Esophagus muscularis mucosa (tissue), 4 donors: ENCODE measurements around the gene ARHGEF10L. TPM values are rescaled to one million over a fixed set of nuclear protein-coding genes. Genes with fewer than 3 reads are reported as not detected.

Source experiments
- DNase-seq: peaks from one replicate; pipeline ENCODE4 v3.0.0-alpha.2; 2017; ENCODE audit errors: extremely low spot score
- H3K27ac ChIP-seq, 4 donors: fragments of 200-600 bp; sonication (generic); replicated peaks in 1 of 4; 1 replicate in 3 of 4; 2 replicates in 1 of 4; pipeline ENCODE4 v1.5.1; 2016 to 2019; ENCODE audit warnings: mild to moderate bottlenecking in 1 of 4
- H3K27me3 ChIP-seq, 4 donors: fragments of 200-600 bp; sonication (generic); one replicate each; pipeline versions ENCODE4 v1.5.1 to v1.6.0; 2016 to 2019
- H3K36me3 ChIP-seq, 4 donors: fragments of 200-600 bp; sonication (generic); one replicate each; pipeline ENCODE4 v1.5.1; 2016 to 2019
- H3K4me1 ChIP-seq, 4 donors: fragments of 200-600 bp; sonication (generic); one replicate each; pipeline ENCODE4 v1.5.1; 2016 to 2019
- H3K4me3 ChIP-seq, 4 donors: fragments of 200-600 bp; sonication (generic); 1 replicate in 2 of 4; 2 replicates in 2 of 4; pipeline ENCODE4 v1.5.1; 2016 to 2019; ENCODE audit warnings: mild to moderate bottlenecking in 4 of 4, moderate library complexity in 1 of 4
- H3K9me3 ChIP-seq, 4 donors: fragments of 200-600 bp; sonication (generic); 1 replicate in 3 of 4; 2 replicates in 1 of 4; pipeline ENCODE4 v1.5.1; 2016 to 2019
- CTCF ChIP-seq, 3 experiments: fragments of 200-600 bp in 2 of 3; fragments of 450-650 bp in 1 of 3; sonication (generic) in 2 of 3; IDR thresholded peaks; one replicate each; pipeline ENCODE4 v1.5.1; 2017 to 2019; ENCODE audit warnings: antibody characterized with exemption in 3 of 3, mild to moderate bottlenecking in 2 of 3, moderate library complexity in 1 of 3
- EP300 ChIP-seq: sonication (generic); formaldehyde crosslinking; IDR thresholded peaks from one replicate; pipeline ENCODE4 v1.6.1; 2017; ENCODE audit warnings: antibody characterized with exemption
- POLR2A ChIP-seq: fragments of 450-650 bp; IDR thresholded peaks from one replicate; pipeline ENCODE4 v1.6.1; 2017; ENCODE audit warnings: antibody characterized with exemption, moderate library complexity, mild to moderate bottlenecking, low read depth
- POLR2AphosphoS5 ChIP-seq, 2 donors: sonication (generic); formaldehyde crosslinking; IDR thresholded peaks; one replicate each; pipeline ENCODE4 v1.6.1; 2017; ENCODE audit warnings: antibody characterized with exemption in 2 of 2
- WGBS: methylation state at CpG from one replicate; pipeline ENCODE4 v1.1.5; 2018; 5-methylcytosine and 5-hydroxymethylcytosine counted together
- intact Hi-C: fragments of 100-400 bp; cut with DNase I; formaldehyde crosslinking; loops from one replicate; pipeline ENCODE4 v1.15.1; 2023
- total RNA-seq, 4 donors: library from RNA; depleted of rRNA; stranded (reverse); fragments of >200 nt; gene quantifications; one replicate each; pipeline versions ENCODE4 v1.1.0 to v1.2.1, GENCODE V29; 2016

The ARHGEF10L gene
- total RNA-seq, 4 donors from 2014 or later, result 46.6 to 93.0 (median 66.9) TPM

DNA sequence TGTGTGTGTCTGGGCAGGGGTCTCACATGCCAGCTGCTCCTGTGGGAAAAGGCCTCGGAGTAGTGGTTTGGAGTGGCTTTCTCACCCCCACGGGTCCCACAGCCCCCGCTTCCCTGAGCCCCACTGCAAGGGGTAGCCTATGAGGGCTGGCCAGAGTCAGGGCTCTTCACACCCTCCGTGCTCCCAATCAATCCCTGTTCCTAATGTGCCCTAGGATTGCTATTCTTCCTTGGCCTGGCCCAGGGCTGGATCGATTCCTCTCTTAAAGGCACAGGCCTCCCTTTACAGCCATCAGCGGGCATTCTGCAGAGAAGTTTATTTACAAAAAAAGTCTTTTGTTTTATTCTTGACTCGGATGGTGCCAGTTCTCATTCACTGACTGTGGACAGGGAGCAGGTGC lies 196.3 kb downstream of the ARHGEF10L start:
- Histone ChIP-seq H3K36me3 (no peaks in the 10 kb centered on the region), H3K9me3 (no peaks in the 10 kb centered on the region), H3K4me1 (no peaks in the 10 kb centered on the region), H3K27me3 (peaks cover 0 to 61% (median 7%) of the 10 kb centered on the region in 4 donors), H3K4me3 (no peak overlapping the region), H3K27ac (no peak overlapping the region)
- 43% methylated on average over 6 of the region's 7 CpGs for WGBS
- TF ChIP-seq CTCF (IDR thresholded peaks at IDR 0.05) (no peak), EP300 (no peak), POLR2A (no peak), POLR2AphosphoS5 (IDR thresholded peaks at IDR 0.05) (no peak)
- DNase-seq, result no peak
- intact Hi-C loops, result no loop called here

GRCh38 chr1:17736625-17737024 lies 197.1 kb downstream of the ARHGEF10L start:
- Histone ChIP-seq H3K27me3 (peaks cover 0 to 63% (median 8%) of the 10 kb centered on the region in 4 donors), H3K9me3 (no peaks in the 10 kb centered on the region), H3K27ac (no peak overlapping the region), H3K4me3 (no peak overlapping the region), H3K4me1 (no peaks in the 10 kb centered on the region), H3K36me3 (no peaks in the 10 kb centered on the region)
- 68% methylated on average over 6 of the region's 6 CpGs for WGBS
- intact Hi-C loops, result no loop called here
- no peak for DNase-seq
- TF ChIP-seq EP300 (no peak), CTCF (IDR thresholded peaks at IDR 0.05) (no peak), POLR2AphosphoS5 (IDR thresholded peaks at IDR 0.05) (no peak), POLR2A (no peak)

DNA sequence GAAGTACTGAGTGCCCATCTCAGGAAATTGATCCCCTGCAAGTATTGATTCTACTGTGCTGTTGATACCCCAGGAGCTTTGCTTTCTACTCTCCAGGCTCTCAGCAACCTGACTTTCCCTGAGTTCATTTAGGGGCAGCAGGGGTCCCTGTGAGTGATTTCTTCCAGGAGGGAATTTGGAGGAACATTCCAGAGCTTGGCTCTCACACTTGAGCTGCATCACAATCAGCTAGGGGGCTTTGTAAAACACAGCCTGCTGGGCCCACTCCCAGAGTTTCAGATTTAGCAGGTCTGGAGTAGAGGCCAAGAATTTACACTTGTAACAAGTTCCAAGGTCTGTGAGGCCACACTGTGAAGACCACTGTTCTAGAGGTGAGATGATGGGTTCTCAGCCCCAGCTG lies 199.6 kb downstream of the ARHGEF10L start:
- DNase-seq, result no peak
- Histone ChIP-seq H3K4me3 (no peak overlapping the region), H3K27me3 (peaks cover 0 to 67% (median 8%) of the 10 kb centered on the region in 4 donors), H3K27ac (no peak overlapping the region), H3K4me1 (peaks cover 0 to 8% (median 5%) of the 10 kb centered on the region in 4 donors), H3K9me3 (no peaks in the 10 kb centered on the region), H3K36me3 (no peaks in the 10 kb centered on the region)
- TF ChIP-seq POLR2A, result no peak
- no peak for TF ChIP-seq EP300
- no peak for TF ChIP-seq POLR2AphosphoS5 (IDR thresholded peaks at IDR 0.05)
- no peak for TF ChIP-seq CTCF (IDR thresholded peaks at IDR 0.05)
- intact Hi-C loops, result no loop called here

GRCh38 chr1:17741052-17741451 lies 201.6 kb downstream of the ARHGEF10L start:
- Histone ChIP-seq H3K36me3 (no peaks in the 10 kb centered on the region), H3K27ac (no peak overlapping the region), H3K4me3 (no peak overlapping the region), H3K9me3 (no peaks in the 10 kb centered on the region), H3K27me3 (peaks cover 0 to 57% (median 8%) of the 10 kb centered on the region in 4 donors), H3K4me1 (peaks cover 0 to 8% (median 5%) of the 10 kb centered on the region in 4 donors)
- intact Hi-C loops, result no loop called here
- no peak for DNase-seq
- TF ChIP-seq EP300 (no peak), CTCF (IDR thresholded peaks at IDR 0.05) (no peak), POLR2A (no peak), POLR2AphosphoS5 (IDR thresholded peaks at IDR 0.05) (no peak)
- WGBS, result 81% methylated on average over 5 of the region's 5 CpGs

DNA sequence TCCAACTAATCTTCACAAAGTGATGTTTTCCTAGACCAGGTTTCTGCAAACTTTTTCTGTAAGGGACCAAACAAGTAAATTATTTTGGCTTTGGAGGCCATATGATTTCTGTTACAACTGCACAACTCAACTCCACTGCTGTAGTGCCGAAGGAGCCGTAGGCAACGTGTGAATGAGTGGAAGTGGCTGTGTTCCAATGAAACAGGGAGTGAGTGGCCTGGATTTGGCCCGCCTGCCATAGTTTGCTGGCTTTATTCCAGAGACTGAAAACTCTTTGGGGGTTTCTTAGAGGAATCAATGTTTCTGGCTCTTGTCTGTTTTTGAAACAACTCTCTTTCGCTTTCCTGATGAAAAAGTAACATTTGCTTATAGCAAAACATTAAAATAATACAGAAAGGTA lies 203.1 kb downstream of the ARHGEF10L start:
- H3K36me3 ChIP-seq, result no peaks in the 10 kb centered on the region
- no peak overlapping the region for H3K27ac ChIP-seq
- H3K4me3 ChIP-seq, result no peak overlapping the region
- peaks cover 0 to 8% (median 5%) of the 10 kb centered on the region in 4 donors for H3K4me1 ChIP-seq
- peaks cover 0 to 46% (median 8%) of the 10 kb centered on the region in 4 donors for H3K27me3 ChIP-seq
- TF ChIP-seq CTCF (IDR thresholded peaks at IDR 0.05) (no peak), EP300 (no peak), POLR2A (no peak), POLR2AphosphoS5 (IDR thresholded peaks at IDR 0.05) (no peak)
- H3K9me3 ChIP-seq, result peaks cover 0 to 4% (median 2%) of the 10 kb centered on the region in 4 donors
- no peak for DNase-seq
- intact Hi-C loops, result no loop called here
- 21% methylated on average over 5 of the region's 5 CpGs for WGBS
